Measurements from ENCODE around the gene JPH4.

DNA sequence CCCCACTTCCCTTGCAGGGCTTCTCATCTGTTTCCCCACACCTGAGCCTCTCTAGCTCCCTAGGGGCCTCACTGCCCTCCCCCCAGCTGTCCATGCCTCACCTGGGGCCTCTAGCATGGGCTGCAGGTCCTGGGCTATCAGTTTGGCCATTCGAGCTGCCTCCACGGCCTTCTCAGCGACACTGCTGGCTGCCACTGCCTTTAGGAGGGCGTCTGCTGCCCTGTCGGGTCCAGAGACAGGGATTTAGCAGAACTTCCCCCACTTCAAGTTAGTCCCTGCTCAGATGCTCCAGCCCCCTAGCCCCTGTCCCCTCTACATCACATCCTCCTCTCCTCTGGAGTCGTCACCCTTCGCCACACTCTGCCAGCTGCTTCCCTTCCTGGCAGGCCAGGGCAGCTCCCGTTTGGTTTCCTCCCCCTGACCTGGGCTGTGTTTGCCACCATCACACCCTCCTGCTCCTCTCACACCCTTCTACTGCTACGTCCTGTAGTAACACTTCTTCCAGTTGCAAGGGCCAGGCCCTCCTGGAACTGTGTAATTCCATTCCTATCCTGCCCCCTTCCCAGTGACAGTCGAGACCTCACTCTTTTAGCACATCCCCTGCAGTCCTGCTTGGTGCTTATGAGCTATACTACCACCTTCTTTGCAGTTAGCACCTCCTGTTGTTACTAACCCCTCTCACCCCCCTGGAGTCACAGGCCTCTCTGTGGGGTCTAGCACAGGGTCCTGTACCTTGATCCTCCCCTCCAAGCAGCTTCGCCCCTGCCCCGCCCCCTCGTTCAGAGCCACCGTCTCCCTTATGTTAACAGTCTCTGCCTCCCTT lies 6.7 kb downstream of the JPH4 start:
- TF ChIP-seq, protein P1, sequence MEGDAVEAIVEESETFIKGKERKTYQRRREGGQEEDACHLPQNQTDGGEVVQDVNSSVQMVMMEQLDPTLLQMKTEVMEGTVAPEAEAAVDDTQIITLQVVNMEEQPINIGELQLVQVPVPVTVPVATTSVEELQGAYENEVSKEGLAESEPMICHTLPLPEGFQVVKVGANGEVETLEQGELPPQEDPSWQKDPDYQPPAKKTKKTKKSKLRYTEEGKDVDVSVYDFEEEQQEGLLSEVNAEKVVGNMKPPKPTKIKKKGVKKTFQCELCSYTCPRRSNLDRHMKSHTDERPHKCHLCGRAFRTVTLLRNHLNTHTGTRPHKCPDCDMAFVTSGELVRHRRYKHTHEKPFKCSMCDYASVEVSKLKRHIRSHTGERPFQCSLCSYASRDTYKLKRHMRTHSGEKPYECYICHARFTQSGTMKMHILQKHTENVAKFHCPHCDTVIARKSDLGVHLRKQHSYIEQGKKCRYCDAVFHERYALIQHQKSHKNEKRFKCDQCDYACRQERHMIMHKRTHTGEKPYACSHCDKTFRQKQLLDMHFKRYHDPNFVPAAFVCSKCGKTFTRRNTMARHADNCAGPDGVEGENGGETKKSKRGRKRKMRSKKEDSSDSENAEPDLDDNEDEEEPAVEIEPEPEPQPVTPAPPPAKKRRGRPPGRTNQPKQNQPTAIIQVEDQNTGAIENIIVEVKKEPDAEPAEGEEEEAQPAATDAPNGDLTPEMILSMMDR (IDR thresholded peaks at IDR 0.05; ENCODE audit: borderline replicate concordance, extremely low read depth, low read length, poor library complexity, severe bottlenecking), result no peak
- no peak for TF ChIP-seq EZH2 (IDR thresholded peaks at IDR 0.05; ENCODE audit: borderline replicate concordance, low read depth, low read length, severe bottlenecking)
